HG02852 (cell line): ENCODE data around the gene HES3.

Experiments
- ATAC-seq: cut with Tn5 transposase; IDR thresholded peaks from one replicate; pipeline ENCODE4 v1.9.1; 2021; ENCODE audit warnings: mild to moderate bottlenecking, moderate library complexity; ENCODE audit not compliant: unreplicated experiment

HES3 gene, protein sequence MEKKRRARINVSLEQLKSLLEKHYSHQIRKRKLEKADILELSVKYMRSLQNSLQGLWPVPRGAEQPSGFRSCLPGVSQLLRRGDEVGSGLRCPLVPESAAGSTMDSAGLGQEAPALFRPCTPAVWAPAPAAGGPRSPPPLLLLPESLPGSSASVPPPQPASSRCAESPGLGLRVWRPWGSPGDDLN

DNA sequence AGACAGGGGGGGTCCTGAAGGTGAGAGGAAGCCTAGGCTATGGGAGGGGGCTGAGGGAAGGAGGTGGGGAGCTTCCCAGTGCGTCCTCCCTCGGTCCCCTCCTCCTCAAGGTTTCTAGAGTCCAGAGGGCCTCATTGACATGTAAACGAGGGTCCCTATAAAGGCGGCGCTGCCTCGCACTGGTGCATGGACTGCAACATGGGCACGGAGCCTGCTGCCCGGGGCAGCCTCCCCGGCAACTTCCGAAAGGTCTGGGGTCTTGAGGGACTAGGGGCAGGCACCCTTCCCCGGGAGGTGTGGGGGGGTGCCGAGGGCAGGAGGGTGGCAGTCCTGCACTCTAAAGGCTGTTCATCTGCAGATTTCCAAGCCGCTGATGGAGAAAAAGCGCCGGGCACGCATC is at the start of gene HES3:
Gene HES3, plus strand, starts transcription at position 187 of the 400 bp plus-strand sequence. Its CDS starts 187 bp downstream, at position 374.
- no peak for ATAC-seq

DNA sequence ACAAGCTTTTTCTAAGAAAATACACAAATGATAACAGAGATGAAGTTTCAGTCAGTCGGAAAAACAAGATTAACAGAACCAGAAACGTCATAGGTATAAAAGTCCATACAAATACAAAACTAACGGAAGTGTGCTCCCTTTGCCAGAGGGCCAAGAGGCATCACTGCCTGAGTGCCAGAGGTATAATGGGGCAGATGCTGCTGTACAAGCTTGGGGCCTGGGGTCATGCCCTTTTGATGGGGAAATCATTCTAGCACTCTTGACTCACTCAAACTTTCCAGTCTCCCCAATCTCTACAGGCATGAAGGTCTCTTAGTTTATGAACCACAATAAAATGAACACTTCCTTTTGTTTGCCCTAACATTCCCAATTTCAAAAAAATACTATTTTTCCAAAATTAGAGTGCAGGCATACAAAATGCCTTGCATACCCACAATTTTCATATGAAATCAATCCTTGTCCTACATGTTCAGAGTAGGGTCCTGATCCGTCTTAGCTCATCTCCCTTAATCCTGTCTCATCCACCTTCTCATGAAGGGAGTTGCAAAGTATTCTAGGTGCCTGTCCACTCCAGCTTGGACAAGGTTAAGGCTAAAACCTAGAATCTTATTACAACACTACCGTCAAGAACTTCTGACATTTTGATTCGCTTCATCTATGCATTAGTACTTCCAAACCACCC is 46.1 kb upstream of the HES3 start:
- ATAC-seq = no peak

DNA sequence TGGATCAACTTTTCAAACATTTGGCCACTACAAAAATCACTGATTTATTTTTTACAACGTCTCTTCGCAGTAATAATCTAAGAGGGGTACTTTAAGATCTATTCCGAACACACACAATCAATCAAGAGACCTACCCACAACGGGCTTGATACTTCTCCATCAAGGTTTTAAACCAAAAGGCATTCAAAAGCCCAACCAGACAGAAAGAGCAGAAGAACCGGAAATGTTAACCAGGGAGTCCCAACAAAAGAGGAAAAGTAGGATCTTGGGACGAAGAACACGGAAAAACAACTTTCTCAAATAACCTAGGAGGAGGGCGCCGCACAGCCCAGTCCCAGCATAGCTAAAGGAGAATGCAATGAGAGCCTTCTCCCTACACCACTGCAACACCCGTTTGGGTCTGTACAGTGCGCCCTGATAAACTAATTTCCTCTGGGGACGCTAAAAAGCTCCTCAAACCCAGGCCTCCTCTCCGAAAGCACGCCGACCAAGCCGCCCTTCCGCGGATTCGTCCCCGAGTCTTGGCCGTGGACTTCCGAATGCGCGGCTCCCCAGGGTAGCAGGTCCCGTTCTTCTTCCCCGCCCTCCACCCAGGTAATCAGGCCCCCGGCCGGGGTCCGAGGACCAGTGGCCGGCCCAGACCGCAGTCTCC is 45.2 kb upstream of the HES3 start:
- ATAC-seq = peak; percentile 23

DNA sequence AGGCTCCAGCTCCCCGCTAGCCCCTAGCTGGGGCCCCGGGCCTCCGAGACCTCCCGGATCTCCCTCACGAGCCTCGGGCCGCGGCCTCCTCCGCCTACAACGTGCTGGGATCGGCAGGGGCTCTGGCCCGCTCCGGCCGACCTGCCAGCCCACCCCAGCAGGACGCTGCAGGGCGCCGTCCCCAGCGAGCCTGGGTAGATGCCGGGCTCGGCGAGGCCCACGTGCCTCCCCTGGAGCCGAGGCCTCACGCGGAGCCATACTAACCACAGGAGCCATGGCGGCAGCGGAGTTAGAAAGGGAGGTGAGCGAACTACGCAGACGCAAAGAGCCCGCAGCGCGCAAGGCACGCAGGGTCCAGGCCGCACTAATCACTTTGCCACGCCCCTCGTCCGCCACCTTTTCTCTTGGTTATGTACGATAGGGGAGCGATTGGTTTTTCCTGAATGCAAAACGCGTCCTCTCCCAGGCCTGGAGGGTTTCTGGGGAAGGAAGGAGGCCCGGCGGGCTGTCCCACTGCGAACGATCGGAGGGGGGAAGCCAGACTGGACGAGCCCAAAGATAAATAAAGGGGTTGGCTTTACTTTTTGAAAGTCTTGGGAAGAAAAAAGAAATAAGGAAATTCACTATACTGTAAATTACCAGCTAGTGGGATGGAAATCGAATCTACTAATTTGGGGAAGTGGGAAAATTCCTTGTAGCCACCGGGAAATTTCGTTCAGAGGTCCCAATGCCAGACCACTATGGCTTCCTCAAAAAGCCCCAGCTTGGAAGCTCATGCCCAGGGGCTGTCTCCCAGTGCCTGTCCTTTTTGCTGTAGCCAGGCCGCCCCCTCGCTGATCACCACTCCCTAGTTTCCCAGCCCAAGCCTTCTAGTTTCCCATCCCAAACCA is 44.4 kb upstream of the HES3 start, which contains the start of gene RPL22:
Gene RPL22, minus strand, starts transcription at position 298 of the 890 bp plus-strand sequence. Its CDS starts 22 bp downstream, at position 276.
- ATAC-seq = peak; percentile 96

DNA sequence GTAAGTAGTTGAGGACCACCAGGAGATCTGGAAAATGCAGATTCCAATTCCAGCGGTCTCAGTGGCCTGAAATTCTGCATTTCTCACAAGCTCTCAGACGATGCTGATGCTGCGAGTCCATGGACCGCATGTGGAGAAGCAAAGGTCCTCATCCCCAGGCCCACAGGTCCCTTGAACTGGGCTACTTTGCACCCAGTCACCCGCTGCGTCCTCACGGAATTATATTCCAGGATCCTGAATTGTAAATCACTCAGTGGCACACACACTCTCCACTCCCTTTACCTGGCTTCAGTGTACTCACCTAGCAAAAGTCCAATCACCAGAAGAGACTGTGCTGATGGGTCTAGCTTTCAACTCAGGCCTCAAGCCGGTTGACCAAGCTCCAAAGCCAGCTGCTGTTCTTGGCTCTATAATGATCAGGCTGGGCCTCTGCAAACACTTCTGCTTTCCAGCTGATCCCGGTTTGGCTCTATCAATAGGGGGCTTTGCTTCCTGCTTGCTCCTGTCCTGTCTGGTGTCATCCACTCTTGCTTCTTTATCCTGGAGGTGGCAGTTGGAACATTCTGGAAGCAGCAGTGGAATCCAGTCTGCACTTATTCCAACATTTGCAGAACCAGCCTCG is 43.7 kb upstream of the HES3 start:
- ATAC-seq = no peak

DNA sequence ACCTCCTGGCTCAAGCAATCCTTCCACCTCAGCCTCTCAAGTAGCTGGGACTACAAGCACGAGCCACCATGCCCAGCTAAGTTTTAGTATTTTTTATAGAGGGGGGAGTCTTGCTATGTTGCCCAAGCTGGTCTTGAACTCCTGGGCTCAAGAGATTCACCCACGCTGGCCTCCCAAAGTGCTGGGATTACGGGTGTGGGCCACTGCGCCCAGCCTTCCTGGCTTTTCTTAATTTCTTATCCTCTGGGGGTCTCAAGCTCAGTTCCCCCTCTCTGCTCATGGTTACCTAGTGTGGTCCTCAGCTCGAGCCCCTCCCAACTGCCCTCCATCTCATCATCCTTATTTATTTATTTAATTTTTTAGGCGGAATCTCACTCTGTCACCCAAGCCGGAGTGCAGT is 41.7 kb upstream of the HES3 start:
- ATAC-seq = no peak

DNA sequence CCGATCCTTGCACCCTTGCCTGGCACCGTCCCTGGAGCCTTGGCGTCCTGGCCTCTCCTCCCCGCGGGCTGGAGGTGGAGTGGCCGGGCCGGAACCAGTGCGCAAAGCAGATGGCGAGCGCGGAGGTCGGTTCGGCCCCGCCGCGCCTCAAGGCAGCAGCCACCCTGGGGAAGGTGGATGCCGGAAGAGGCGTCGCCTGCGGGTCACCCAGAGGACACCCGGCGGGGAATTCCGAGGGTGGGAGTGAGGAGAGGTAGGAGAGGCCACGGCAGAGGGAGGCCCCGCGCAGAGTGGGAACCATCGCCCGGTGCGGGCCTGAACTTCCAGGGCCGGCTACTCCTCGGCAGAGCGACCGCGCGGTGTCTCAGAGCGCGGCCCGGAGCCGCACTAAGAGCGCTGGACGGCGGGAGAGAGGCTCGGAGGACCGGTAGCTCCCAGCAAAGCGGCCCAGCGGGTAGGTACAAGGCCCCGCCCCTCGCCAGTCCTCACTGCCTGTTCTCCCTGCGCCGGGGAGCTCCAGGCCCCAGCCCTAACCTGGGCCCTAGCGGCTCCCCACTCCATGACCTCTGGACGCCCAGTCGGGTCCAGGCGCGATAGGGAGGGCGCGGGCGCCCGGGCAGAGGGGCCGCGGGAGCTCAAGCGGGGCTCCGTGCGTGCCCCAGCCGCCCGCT is 38.0 kb upstream of the HES3 start, which contains the start of gene RNF207:
Gene RNF207, plus strand, starts transcription at position 271 of the 671 bp plus-strand sequence. CDS start 417 bp downstream, outside the sequence.
- ATAC-seq = peak; percentile 59

DNA sequence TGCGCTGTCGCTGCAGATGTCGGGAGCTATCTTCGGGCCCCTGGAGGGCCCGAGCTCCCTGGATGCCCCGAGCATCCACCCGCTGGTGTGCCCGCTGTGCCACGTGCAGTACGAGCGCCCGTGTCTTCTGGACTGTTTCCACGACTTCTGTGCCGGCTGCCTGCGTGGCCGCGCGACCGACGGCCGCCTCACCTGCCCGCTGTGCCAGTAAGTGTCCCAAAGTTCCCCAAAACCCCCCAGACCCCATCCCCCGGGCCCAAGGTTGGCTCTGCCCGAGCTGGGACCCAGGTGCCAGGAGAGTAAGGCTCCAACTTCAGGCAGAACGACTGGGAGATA is 37.5 kb upstream of the HES3 start:
- no peak for ATAC-seq

DNA sequence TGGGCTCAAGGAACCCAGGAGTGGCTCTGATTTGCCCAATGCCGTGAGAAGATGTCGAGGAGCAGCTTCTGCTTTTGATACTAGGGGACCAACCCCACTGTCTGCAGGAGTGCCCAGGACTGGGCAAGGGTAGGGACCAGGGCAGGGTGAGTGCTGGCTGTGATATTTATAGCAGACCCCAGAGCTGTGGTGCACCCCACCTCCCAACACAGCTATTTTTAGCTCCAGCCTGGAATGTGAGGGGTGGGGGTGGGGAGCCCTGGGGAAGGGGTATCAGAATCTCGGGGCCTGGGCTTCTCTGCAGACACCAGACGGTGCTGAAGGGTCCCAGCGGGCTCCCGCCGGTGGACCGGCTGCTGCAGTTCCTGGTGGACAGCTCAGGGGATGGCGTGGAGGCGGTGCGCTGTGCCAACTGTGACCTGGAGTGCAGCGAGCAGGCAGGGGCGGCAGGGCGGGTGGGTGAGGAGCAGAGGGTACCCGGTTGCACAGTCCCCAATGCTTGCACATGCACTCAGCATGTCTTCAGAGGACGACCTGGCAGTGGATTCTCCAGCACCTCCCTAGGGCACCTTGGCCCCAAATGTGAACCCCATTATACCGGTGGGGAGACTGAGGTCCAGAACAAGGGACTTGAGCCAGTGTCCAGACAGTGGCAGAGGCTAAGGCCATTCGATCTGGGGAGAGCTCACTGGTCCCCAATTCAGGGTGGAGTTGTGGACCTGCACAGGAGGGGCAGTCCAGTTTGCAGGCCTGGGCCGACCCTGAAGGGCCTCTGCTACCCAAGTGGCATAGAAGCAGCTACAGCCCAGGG is 36.7 kb upstream of the HES3 start:
- no peak for ATAC-seq

DNA sequence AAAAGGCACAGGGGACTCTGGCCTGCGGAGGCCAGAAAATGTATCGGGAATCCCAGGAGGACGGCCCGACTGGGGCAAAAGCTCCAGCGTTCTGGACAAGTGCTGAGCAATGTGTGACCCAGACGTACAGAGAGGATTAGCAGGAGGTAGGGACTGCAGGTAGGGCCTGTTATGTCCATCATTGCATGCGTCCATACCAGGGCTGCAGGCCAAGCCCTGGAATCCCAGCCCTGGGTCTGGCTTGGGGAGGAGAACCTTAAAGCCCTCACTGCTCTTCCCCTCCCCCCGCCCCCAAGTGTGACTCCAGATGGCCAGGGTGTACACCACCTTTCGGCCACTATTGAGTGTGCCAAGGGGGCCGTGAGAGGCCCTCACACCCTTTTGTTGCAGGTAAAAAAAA is 36.1 kb upstream of the HES3 start:
- no peak for ATAC-seq

DNA sequence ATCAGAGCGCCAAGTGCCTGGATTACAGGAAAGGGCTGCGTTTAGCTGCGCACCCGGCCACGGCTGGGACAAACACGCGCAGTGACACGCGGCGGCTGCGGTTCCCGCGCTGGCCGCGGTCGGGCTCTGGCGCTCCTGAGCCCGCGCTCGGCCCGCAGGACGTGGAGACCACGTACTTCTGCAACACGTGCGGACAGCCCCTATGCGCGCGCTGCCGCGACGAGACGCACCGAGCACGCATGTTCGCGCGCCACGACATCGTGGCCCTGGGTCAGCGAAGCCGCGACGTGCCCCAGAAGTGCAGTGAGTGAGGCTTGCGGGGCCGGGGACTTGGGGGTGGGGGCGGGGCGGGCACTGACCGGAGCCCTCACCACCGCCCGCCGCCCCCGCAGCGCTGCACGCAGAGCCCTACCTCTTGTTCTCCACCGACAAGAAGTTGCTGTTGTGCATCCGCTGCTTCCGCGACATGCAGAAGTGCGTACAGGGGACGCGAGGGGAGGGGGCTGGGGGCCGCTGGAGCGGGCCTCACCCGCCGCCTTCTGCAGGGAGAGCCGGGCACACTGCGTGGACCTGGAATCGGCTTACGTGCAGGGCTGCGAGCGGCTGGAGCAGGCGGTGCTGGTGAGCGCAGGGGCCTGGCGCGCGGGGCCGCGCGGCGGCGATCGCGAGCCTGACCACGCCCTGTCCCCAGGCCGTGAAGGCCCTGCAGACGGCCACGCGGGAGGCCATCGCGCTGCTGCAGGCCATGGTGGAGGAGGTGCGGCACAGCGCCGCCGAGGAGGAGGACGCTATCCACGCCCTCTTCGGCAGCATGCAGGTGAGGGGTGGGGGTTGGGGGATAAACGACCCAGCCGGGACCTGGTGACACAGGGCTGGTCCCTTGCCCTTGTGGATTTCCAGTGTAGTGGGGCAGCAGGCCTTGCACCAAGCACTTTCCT is 35.0 kb upstream of the HES3 start:
- no peak for ATAC-seq

DNA sequence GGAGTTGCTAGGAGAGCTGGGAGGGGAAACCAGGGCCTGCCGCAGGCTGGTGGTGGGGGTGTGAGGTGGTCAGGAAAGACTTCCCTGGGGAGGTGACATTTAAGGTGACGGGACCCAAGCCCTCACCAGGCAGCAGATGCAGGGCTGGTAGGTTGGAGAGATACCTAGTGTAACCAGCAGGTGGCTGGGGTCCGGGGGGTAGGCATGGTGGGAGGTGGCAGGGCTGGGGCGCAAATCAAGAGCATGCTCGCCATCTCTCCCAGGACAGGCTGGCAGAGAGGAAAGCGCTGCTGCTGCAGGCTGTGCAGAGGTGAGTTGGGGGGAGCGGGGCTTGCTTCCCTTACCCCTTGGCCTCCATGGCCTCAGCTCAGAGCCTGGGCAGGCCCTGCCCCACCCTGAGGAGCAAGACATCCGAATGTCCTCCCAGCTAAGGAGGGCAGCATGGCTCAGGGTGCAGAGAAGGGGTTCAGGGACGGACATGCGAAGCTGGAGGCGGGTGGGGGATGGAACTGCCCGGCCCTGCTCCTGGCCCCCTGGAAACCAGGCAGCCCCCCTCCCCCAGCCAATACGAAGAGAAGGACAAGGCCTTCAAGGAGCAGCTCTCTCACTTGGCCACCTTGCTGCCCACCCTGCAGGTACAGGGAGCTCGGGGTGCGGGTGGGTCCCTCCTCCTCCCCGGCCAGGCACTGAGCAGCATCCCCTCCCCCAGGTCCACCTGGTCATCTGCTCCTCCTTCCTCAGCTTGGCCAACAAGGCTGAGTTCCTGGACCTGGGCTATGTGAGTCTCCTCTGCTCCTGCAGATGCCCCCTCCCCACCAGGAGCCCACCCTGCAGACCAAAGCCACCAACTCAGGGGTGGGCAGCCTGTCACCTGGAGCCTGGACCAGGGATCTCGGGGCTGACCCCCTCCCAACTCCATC is 34.1 kb upstream of the HES3 start:
- ATAC-seq = no peak

DNA sequence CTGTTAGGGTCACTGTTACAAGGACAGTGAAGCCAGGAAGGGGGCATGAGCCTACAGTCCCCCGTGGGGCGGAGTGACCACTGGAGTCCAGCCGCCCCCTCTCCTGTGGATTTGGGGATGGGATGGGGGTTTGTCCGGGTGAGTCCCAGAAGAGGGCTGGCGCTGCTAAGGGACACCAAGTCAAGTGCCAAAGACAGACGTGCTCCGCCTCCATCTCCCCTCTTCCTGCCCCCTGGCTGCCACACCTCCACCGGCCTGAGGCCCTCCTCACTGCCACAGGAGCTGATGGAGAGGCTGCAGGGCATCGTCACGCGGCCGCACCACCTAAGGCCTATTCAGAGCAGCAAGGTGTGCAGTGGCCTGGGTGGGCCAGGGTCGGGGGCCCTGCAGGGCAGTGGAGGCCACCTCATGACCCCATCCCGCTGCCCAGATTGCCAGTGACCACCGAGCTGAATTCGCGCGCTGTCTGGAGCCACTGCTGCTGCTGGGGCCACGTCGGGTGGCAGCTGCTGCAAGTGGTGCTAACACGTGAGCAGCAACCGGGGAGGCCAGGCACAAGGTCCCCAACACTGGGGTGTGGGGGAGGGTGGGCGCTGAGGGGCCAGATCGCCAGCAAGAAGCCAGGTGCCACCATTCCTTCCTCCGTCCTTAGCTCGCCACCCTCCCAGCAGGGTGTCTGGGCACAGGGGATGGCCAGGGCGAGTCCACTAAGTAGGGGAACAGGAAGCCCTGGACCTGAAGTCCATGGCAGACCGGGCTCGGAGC is 33.2 kb upstream of the HES3 start:
- no peak for ATAC-seq

DNA sequence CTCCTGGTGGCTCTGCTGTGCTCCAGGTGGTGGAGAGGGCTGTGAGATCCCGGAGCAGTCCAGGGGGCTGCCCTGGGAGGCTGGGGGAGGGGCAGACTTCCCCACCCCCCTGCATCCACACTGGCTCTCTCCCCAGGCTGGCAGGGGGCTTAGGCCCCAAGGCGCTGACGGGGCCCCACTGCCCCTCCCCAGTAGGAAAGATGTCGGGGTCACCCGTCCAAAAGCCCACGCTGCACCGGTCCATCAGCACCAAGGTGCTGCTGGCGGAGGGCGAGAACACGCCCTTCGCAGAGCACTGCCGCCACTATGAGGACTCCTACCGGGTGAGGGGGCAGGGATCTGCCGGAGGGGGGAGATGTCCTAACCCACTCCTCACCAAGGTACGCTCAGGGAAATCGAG is 32.2 kb upstream of the HES3 start:
- ATAC-seq = no peak

DNA sequence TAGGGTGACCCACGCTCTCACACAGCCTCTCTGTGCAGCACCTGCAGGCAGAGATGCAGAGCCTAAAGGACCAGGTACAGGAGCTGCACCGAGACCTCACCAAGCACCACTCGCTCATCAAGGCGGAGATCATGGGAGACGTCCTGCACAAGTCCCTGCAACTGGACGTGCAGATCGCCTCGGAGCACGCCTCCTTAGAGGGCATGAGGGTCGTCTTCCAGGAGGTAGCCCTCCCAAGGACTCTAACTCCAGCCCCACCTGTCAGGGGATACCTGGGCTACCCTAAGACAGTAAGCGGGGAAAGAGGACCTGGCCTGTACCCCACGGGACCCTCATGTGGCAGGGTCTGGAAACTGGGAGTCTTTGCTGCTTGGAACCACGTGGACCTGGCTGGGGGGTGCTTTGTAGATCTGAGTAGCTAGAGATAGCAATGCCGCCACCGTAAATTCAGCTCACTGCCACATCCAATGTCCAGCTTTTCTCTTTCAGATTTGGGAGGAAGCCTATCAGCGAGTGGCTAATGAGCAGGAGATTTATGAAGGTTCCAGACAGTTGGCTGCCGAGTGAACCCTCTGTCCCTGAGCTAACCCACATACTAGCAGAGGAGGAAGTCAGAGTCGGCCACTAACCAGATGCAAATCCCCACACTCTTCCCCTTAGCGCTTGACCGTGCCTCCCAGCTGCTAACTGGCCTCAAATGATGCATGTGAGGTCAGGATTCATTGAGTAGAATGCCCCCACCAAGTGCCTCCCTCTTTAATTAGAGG is 31.6 kb upstream of the HES3 start:
- ATAC-seq = no peak
